Daoy (cell line): ENCODE data around the gene ARHGEF19. TPM values are rescaled to one million over a fixed set of nuclear protein-coding genes. Genes with fewer than 3 reads are reported as not detected.
"Not testable (repeated sequence)": the region's sequence is repeated elsewhere in the genome, so short reads cannot be mapped to it uniquely, and the experiment has no call there.

Experiments used
- DNase-seq: peaks from one replicate; pipeline ENCODE4 v3.0.0-alpha.2; 2015; ENCODE audit warnings: low read depth
- total RNA-seq: library from RNA; depleted of rRNA; stranded (reverse); fragments of >200 nt; shearing (Covaris generic); gene quantifications from 2 replicates; pipeline ENCODE4 v1.2.3, GENCODE V29; 2014

ARHGEF19 gene
- total RNA-seq, 1 experiment from 2014 or later, result 4.2 TPM

DNA sequence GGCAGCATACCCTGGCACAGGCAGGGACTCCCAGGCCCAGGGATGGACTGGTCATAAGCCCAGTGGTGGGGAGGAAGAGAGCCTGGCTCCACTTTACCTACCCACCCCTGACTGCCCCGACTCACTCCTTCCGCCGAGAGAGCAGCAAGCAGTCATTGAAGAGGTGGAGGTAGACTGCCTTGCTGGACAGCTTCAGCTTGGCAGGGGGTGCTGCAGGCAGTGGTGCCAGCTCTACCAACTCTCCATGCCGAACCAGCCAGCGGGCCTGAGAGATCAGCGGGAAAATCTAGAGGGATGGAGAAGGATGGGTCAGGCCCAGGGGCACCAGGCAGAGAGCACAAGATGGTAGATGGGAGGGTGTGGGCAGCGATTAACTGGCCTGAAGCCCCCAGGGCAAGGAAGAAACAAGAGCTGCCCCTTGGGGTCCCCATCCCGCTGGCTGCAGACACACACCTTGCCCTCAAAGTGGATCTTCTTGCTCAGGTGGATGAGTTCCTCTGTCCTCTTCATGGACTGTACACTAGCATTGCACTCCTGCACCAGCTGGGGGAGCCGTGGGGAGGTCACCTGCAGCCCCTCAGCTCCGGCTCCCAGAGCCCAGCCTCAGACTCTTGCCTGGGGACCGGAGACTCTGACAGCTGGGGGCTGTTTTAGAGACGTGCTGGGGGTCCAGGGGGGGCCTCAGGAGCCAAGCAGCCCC lies 7.7 kb downstream of the ARHGEF19 start:
- no peak for DNase-seq

DNA sequence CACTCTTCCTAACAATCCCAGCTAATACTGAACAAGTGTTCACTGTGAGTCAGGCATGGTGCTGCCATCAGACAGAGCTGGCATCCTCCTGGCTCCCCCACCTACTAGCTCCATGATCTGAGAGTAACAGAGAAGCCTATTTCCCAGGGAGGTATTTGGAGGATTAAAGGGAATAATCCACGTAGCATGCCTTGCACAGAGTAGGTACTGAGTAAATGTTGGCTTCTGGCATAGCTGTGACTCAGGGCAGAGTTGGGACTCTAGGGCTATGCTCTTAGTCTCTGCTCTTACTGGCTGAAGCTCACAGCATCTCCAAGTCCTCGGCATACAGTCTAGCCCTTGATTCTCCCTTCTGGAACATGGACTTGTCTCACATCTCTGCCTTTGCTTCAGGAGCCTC lies 8.2 kb downstream of the ARHGEF19 start:
- no peak for DNase-seq

DNA sequence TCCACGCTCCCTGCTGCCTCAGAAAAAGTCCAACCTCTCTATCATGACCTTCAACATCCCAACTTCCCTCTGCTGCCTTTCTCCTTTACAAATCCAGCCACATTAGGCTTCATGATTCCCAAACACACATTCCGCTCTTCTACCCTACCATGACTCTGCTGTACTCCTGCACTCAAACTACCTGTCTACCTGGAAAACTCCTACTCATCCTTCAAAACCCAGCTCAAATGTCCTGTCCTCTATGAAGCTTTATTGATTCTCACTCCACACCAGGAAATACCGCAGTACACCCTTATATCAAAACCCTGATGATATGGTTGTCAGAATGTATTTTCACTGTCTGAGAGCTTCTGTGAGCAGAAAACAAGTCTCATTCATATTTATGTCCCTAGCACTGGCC lies 8.9 kb downstream of the ARHGEF19 start:
- DNase-seq, result no peak

DNA sequence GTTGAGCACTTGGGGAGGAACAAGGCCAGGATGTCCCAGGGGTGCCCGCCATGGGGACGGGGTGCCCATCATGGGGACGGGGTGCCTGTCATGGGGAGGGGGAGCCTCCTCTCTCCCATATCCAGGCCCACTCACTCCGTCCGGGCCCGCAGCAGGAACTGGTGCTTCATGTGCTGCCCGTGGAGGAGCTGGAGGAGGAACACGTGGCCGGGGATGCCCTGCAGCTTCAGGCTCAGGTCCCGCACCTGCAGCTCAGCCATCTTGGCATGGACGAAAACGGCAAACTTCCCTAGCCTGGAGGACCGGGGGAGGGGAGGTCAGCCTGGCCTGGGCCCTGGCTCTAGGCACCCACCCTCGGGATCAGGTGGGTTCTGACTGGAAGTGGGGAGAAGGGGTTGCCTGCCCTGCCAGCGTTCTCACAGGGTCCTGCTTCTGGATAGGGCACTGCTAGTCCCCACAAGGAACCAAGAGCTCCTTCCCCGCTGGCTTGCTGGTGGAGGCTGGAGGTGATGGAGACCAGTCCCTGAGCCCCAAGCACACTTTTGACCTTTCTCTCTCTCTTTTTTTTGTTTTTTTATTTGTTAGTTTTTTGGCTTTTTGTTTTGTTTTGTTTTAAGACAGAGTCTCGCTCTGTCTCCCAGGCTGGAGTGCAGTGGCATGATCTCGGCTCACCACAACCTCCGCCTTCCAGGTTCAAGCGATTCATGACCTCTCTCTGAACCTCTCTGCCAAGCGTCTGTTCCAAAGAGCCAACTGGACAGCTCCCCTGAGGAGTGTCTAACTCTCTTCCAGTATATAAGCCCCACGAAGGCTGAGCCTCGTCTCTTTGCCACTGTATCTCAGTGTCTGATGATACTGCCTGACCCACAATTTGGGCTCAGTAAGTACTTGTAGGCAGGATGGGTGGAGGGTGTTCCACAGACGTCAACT lies 9.9 kb downstream of the ARHGEF19 start:
- DNase-seq, result no peak

DNA sequence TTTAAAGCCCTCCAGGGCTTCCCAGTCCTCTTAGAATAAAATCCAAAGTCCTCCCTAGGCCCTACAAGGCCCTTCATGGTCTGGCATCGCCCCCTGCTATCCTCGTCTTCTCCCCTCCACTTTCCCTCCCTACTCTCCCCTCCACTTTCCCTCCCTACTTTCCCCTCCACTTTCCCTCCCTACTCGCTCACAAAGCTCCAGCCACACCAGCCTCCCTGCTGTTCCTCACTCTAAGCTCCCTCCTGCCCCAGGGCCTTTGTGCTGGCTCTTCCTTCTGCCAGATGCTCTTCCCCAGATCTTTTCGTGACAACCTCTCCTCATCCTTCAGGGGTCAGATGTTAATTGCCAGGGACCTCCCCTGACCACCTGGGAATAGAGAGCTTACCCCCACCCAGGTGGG lies 12.8 kb downstream of the ARHGEF19 start:
- DNase-seq, result no peak

DNA sequence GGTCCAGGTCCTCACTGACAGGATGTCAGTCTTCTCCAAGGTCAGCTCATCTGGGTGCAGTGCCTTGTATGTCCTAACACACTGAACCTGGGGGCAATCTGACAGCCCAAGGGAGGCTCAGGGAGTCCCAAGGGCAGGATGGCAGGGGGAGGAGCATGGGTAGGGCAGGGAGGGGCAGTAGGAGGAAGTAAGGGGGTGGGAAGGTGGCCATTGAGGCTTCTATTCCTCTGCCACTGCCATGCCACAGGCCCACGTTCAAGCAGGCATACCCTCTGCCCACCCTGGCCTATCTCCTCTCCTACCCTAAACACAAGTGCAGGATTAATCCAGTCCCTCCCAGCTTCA lies 13.3 kb downstream of the ARHGEF19 start:
- no peak for DNase-seq

DNA sequence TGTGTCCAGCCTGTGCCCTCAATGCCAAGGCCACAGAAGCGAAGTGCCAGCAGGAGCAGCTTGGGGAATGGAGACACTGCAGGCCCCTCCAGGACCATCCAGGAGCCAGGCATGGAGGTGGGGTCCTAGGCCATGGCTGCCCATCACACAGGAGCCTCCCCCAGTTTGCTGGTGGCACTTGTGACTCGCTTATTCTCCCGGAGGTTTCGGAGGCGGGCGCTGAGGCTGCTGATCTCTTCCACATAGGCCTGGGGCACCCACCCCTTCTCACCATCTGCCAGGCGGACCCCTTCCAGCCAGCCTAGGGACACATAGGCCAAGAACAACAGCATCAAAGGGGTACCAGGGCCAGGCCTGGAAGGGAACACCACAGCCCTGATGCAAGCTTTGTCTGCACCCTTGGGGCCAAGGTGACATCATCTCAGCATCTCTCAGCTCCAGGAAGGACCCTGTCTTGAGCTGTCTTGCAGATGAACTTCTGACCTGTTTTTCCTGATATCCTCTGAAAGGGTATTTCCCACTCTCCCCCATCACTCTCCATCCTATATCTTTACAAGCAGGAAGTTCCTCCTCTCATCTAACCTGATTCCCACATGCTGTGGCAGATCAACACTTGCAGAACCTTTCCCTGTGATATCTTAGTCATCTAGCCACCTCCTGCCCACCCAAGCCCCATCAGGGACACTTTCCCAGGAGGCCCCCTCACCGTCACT lies 13.9 kb downstream of the ARHGEF19 start:
- no peak for DNase-seq

DNA sequence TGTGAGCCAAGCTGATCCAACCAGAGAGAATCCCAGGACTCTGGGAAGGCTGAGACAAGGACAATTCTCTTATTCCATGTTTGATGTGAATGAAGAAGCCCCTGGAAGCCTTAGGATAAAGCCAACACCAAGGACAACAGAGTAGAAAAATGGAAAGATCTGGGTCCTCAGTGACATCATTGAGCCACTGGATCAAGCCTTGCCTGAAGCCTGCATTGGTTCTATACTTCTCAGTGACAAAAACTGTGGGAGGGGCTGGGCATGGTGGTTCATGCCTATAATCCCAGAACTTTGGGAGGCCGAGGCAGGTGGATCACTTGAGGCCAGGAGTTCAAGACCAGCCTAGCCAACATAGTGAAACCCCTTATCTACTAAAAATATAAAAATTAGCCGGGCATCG lies 15.6 kb downstream of the ARHGEF19 start:
- no peak for DNase-seq

DNA sequence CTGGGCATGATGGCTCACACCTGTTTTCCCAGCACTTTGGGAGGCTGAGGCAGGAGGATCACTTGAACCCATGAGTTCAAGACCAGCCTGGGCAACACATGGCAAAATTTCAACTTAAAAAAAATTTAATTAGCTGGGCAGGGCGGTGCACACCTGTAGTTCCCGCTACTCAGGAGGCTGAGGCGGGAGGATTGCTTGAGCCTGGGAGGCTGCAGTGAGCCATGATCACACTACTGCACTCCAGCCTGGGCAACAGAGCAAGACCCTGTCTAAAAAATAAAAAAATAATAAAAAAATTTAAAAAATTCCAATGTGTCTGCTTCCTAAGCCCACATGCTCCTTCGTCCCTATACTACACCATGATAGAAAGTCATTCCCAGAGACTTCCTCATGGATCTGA lies 16.3 kb downstream of the ARHGEF19 start:
- DNase-seq, result not testable (repeated sequence)

DNA sequence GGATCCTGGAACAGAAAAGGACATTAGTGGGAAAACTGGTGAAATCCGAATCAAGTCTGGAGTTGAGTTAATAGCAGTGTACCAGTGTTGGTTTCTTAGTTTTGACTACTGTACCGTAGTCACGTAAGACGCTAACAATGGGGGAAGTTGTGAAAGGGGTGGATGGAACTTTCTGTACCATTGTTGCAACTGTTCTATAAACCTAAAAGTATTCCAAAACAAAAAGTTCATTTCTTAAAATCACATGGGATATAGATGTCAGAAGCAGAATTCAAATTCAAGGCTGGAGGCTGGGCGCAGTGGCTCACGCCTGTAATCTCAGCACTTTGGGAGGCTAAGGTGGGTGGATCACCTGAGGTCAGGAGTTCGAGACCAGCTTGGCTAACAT lies 16.9 kb downstream of the ARHGEF19 start:
- no peak for DNase-seq

DNA sequence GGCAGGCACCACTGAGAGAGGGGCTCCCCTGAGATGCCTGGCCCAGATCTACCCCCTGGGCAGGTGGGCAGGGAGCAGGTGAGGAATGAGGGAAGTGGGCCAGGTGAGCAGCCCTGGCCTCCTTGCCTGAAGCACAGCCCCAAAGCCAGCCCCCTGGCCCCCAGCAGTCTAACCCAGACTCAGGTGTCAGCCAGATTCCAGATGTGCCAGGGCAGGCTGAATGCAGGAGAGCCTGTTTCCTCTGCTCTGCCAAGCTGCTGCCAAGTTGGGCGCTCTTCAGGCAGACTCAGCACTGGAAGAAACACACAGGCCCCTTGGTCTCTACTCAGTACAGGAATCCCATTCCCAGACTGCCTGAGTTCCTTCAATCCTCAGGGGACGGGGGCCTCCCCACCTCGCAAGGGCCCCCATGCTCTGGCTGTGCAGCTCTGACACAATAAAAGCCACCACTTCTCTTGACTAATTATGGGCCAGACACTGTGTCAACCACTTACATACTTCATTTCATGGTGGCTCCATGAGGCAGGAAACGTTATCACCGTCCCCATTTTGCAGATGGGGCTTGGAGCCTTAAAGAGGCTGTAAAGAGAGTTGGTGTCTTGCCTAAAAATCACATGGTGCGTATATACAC lies 20.4 kb downstream of the ARHGEF19 start:
- no peak for DNase-seq

DNA sequence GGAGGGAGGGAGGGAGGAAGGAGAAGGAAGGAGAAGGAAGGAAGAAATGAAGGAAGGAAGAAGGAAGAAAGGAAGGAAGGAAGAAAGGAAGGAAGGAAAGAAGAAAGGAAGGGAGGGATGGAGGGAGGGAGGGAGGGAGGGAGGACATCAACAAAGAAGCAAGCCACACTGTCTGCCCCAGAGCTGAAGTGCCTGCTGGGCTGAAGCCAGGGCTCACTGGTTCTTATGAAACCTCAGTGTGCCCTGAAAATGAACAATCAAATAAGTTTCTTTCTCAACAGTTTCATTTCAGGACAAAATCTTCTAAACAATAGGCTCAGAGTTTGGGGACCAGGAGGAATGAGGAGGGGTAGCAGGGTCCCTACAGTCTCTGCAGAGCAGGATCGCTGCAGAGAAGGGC lies 21.1 kb downstream of the ARHGEF19 start:
- no peak for DNase-seq

DNA sequence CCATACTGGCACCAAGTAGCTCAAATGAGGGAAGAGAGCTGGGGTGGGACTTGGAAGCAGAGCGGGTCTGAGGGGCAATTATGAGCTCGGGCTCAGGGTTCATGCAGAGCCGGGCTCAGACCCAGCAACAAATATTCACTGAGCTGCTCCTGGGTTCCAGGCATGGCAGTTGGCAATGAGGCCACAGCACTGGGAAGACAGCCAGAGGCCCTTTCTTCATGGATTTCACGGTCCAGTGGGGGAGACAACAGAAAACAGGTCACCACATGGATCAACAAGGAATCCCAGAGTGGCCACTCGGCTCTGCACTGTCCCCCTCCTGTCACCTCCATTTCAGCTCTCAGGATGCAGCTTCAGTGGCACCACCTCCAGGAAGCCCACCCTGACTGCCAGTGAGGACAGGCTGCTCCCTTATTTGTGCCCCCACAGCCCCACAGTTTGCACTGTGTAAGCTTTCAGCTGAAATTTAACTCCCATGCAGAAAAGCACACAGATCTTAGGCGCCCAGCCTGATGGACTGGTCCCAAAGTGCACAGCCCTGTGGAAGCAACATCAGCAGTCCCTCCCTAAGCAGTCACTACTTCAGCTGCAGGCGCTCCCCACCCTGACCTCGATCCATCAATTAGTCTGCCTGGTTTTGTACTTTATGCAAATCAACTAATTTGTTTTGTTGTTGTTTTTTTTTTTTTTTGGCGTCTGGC lies 22.4 kb downstream of the ARHGEF19 start:
- DNase-seq, result peak; percentile 33

DNA sequence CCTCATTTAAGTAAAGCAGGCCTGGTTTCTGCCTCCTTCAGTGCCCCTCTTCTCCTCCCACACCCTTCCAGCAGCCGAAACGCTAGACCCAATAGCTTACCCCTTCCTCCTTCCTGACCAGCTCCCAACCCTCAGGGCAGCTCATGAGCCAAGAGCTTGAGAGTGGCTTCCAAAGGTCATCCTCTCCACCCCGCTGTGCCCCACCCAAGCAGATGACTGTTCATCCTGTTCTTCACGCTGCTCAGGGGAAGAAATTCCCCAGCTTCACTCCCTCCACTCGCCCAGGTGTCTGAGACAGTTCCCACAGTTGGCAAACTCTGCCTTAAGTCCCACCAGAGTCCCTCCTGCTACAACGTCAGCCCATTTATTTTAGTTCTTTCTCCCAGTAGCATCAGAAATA lies 23.4 kb downstream of the ARHGEF19 start:
- DNase-seq, result peak; percentile 69

DNA sequence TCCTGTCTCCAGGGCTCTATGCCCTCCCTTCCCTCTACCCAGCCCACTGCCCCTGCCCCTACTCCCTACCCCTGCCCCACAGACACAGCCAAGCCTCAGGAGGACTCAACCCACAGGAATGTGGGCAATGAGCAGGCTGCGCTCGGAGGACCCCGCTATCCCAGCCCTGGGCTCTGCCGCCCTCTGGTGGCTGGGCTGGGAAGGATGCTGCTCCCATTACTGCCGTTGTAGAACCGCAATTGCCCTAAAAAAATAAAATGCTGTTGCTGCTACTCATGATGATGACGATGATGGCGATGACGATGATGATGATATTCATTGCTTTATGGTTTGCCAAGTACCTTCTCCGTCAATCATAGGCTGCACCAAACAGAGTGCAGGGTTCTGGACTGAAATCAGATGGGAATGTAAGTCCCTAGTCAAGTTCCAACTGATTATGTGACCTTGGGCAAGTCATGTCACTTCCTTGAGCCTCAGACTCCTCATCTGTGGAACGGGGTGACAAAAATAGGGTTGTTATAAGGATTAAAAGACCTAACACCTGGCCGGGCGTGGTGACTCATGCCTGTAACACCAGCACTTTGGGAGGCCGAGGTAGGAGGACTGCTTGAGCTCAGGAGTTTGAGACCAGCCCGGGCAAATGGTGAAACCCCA lies 24.6 kb downstream of the ARHGEF19 start:
- DNase-seq, result peak; percentile 90

DNA sequence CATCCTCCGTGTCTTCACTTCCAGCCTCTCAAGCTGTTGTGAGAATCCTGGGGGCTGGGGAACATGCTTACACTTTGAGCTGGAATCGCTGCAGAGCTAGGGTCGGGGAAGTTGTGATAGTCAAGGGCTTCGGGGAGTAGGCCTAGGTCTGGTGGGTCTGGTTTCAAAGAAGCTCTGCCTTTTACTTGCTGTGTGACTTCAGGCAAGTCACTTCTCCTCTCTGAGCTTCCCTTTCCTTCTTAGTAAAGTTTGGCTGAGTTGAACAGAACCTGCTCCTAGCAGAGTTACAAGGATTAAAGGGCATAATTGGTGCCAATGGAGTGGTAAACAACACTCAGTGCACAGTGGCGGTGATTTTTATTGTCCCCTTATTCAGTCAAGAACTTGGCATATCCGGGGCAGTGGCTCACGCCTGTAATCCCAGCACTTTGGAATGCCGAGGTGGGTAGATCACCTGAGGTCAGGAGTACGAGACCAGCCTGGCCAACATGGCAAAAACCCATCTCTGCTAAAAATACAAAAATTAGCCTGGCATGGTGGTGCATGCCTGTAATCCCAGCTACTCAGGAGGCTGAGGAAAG lies 25.7 kb downstream of the ARHGEF19 start:
- DNase-seq, result no peak

DNA sequence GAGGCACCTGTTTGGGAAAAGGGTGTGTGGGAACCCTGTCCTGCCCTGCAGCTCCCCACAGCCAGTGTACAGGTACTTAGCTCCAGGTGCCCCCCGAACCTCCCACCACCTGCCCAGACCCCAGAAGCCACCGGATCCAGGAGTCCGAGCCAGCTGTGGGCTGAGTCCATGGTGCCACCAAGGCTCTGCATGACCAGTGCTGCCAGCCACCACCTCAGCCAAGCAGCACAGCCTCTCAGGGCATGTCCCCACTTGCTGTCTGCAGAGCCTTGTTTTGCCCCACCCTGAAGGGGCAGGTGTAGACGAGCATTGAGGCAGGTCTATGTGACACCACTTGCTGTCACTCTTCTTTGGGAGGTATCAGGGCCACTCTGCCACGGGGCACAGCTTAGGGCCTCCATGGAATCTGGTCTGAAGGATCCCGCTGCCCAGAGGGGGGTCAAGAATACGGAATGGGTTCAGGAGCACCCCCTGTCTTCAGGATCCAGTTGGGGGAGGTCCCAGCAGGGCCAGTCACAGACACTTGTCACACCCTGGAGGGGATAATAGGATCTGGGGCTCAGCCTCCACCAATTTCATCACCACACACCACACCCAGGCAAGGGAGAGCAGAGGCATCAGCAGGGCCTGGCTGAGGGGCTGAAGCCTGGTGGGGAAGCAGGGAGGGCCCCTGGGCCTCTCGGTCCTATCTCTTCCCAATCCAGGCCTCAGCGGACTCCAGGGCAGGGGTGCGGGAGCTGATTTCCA lies 27.7 kb downstream of the ARHGEF19 start:
- DNase-seq, result no peak

DNA sequence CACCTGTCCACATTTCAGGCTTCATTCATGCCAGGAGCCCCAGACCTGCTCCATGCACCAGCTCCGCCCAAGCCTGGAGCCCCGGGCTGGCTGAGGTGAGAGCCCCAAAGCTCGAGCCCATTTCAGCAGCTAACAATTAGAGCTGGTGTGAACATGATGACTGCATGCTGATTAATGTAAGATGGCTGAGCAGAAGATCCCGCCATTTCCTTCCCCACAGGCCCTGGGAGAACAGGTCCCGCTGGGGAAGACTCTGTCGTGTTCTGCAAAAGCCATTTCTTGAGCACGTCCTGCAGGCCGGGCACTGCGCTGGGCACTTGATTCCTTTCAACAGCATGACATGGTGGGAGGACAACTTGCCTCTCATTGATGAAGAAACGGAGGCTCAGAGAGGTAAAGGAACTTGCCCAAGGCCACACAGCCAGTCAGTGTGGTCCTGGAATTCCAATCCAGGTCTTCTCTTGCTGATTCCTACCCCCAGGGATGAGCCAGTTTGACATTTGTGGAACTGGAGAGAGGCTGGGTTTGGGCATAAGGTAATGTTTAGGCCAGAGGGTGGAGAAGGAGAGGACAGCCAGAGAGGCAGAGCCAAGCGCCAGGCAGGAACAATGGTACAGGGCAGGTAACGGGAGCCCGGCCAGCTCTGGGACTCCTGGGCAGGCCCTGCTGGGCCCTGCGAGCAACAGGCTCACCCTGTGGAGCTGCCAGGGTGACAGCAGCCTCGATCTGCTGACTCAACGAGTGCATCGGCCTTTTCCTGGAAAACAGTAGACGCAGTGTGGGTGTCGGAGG lies 28.5 kb downstream of the ARHGEF19 start:
- no peak for DNase-seq

DNA sequence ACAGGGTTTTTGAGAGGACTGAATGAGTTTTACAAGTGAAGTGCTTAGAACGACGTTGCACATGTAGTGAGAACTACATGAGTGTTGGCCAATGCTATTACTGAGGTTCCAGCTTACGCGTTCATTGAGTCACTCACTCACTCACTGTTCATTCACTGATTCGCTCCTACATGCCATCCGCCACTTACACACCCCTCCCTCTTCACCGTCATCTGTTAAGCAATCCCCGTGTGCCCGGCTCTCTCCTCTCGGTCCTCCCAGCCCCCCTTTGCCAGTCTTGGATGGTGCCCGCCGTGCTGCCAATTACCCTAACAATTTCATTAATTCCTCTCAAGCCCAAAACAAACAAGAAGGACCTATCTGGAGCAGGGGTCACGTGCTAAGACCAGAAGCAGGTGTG lies 29.3 kb downstream of the ARHGEF19 start:
- DNase-seq, result peak; percentile 54
